AG10803 (cell line): ENCODE measurements around the gene SPDYE16.
"Not testable (repeated sequence)": the region's sequence is repeated elsewhere in the genome, so short reads cannot be mapped to it uniquely, and the experiment has no call there.

Experiments used
- DNase-seq: peaks from one replicate; pipeline ENCODE4 v3.0.0; 2010; ENCODE audit warnings: low read depth
- H3K4me3 ChIP-seq: 2 replicates; pipeline ENCODE4 v1.5.1; 2011; ENCODE audit warnings: mild to moderate bottlenecking, low read length, control low read depth
- TF ChIP-seq, protein P1 (sequence below): conservative IDR thresholded peaks from 2 replicates; pipeline ENCODE4 v1.5.1; 2011; ENCODE audit warnings: mild to moderate bottlenecking, low read length, control low read depth, inconsistent platforms

The SPDYE16 gene

DNA sequence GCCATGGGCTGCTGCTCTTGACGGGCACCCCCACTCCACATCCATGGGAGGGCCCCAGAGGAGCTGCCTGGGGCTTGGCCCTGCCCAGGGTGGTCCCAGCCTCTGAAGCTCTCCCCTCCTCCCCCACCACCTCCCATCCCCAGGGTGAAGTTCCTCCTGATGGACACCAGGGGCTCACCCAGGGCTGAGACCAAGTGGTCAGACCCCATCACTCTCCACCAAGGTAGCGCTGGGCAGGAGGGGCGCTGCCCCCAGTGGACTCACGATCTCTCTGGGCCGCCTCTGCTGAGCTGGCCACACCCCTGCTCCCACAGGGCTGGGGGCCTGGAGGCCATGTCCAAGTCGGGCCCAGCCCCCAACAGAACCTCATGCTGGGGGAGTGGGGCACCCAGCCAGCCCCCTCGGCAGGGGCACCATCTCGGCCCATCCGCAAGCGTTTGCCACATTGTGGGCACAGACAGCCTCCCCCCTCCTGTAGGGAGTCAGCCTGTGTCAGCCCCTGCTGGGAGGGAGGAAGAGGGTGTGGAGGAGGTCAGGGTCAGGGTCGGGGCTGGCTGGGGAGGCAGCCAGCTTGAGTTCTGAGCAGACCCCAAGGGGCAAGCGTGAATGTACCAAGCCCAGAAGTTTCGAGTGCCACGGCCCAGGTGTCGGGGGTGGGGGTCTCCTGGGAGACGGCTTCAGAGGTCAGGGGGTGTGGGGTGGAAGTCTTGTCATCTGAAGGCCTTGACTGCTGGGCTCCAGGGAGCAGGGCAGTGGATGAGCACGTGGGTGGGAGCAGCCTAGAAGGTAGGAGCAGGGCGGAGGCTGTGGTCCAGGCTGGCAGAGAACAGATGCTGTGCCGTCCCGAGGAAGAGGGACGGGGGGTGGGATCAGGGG is 29.9 kb downstream of the SPDYE16 start:
- no peak for DNase-seq
- H3K4me3 ChIP-seq = no peak overlapping the region
- TF ChIP-seq, protein P1, sequence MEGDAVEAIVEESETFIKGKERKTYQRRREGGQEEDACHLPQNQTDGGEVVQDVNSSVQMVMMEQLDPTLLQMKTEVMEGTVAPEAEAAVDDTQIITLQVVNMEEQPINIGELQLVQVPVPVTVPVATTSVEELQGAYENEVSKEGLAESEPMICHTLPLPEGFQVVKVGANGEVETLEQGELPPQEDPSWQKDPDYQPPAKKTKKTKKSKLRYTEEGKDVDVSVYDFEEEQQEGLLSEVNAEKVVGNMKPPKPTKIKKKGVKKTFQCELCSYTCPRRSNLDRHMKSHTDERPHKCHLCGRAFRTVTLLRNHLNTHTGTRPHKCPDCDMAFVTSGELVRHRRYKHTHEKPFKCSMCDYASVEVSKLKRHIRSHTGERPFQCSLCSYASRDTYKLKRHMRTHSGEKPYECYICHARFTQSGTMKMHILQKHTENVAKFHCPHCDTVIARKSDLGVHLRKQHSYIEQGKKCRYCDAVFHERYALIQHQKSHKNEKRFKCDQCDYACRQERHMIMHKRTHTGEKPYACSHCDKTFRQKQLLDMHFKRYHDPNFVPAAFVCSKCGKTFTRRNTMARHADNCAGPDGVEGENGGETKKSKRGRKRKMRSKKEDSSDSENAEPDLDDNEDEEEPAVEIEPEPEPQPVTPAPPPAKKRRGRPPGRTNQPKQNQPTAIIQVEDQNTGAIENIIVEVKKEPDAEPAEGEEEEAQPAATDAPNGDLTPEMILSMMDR = peak; percentile 31; the same call in 1 of the 2 replicates

DNA sequence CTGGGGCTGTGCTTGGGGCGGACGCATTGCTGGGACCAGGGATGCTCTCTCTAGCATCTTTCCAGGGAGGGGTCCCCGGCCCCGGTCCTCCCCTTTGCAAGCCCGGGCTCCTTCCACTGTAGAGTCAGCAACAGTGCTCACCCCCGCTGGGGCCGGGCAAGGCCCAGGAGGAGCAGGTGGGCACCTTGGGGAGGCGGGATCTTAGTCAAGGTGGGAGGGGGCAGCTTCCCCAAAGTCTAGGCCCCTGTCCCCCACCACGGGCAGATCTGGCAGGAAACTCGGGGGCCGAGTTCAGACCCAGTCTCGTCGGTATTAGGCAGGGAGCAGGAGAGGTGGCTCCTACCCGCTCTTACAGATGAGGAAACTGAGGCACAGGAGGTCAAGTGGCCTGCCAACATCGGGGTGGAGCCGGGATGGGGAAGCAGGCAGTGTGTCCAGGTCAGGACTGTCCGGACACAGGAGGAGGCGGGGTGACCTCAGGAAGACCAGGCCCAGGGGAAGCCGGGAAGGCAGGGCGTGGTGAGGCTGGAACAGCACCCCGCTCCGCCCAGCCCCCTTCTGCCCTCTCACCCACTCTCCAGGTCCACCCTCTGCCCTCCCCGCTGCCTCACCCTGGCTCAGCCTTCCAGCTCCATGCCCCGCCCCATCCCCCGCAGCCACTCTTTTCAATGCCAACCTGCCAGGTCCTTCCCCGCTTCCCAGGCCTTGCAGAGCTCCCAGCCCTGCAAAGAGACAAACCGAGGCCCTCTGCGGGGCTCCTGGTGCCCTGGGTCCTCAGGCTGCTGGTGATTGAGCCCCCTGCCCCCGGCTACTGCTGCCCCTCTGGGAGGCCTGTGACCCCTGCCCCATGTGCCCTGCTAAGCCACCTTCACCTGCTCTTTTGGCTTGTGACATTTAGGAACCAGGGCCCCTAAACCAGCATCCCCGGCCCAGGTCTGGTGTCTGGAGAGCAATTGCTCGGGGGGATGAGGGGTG is 30.9 kb downstream of the SPDYE16 start:
- H3K4me3 ChIP-seq, DNase-seq: not testable (repeated sequence)

DNA sequence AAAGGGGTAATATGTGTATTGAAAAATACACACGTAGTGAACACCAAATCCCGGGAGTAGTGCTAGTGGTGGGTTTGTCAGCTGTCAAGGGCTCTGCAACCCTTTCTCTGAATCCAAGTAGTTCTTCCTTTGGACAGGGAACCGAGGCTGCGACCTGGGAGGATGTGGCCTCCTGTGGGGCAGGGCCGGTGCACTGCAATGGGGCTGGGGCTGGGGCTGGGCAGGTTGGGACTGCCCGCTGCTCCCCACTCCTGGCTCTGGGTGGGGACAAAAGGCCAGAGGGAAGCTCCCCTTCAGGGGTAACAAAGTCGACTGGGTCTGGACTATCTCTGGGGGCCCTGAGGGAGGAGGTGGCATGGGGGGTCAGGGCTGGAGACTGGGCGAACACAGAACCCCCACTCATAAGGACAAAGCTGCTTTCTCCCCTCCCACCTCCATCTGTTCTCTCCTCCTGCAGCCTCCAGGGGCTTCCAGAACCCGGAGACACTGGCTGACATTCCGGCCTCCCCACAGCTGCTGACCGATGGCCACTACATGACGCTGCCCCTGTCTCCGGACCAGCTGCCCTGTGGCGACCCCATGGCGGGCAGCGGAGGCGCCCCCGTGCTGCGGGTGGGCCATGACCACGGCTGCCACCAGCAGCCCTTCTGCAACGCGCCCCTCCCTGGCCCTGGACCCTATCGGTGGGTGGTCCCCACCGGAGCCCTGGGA is 31.7 kb downstream of the SPDYE16 start:
- not testable (repeated sequence) for DNase-seq, H3K4me3 ChIP-seq

DNA sequence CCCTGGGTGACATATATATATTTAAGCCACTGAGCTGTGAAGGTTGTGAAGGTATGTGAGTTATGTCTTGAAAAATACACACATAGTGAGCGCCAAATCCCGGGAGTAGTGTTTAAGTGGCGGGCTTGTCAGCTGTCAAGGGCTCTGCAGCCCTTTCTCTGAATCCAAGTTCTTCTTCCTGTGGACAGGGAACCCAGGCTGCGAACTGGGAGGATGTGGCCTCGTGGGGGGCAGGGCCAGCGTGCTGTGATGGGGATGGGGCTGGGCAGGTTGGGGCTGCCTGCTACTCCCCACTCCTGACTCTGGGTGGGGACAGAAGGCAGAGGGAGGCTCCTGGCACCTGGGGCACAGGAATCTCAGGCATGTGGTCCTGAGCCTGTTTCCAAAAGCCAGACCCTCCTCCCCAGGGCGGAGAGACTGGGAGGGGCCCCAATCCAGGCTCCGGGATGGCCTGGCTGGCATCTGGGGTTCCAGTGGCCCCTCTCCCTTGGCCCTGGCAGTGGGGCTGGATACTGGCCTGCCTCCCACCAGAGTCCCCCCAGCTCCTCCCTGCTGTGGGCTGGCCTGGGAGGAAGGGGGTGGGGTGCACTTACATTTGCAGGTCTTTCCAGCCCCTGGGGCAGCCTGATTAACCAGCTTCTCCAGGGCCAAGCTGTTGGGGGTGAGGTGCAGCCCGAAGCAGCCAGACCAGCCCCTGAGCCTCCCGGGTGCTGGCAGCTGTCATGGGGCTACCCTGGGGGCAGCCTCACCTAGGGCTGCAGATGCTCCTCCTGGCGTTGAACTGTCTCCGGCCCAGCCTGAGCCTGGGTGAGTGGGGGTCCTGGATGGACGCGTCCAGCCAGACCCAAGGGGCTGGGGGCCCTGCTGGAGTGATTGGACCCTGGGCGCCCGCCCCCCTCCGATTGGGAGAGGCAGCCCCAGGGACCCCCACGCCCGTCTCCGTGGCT is 32.9 kb downstream of the SPDYE16 start, which contains the start of gene UPK3B:
Gene UPK3B (plus strand): TSS at position 622 of the 947 bp plus-strand sequence. CDS start 101 bp downstream, at position 723.
- DNase-seq = no peak
- H3K4me3 ChIP-seq = no peak within 1 kb of the TSS
- TF ChIP-seq, protein P1 = no peak

DNA sequence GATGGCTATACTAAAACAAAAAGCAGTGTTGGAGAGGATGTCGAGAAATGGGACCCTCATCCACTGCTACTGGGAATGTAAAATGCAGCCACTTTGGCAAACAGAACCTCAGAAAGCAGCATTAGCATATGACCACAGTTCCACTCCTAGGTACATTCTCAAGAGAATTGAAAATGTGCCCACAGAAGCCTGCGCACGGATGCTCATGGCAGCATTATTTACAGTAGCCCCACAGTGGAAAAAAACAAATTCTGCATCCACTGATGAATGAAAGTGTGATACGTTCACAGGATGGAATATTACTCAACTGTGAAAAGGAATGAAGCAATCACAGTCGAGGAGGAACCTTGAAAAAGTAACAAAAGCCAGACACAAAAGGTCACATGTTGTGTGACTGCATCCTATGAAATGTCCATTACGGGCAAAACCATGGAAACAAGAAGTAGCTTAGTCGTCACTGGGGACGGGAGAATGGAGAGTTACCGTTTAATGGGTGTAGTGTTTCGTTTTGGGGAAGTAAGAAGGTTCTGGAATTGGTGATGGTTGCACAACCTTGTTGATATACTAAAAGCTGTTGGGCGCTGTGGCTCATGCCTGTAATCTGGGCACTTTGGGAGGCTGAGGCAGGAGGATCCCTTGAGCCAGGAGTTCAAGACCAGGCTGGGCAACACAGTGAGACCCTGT is 35.2 kb downstream of the SPDYE16 start:
- no peak overlapping the region for H3K4me3 ChIP-seq
- TF ChIP-seq, protein P1 = no peak
- DNase-seq = peak; percentile 15

DNA sequence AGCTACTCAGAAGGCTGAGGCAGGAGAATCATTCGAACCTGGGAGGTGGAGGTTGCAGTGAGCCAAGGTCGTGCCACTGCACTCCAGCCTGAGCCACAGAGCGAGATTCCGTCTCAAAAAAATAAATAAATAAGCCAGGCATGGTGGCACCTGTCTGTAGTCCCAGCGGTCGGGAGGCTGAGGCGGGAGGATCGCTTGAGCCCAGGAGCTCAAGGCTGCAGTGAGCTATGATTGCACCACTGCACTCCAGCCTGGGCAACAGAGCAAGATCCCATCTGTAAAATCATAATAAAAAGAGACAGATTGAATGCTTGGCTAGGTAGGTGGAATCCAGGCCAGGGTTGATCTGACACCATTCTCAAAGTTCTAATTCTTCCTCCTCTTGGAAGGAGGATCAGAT is 36.5 kb downstream of the SPDYE16 start:
- H3K4me3 ChIP-seq, DNase-seq: not testable (repeated sequence)

DNA sequence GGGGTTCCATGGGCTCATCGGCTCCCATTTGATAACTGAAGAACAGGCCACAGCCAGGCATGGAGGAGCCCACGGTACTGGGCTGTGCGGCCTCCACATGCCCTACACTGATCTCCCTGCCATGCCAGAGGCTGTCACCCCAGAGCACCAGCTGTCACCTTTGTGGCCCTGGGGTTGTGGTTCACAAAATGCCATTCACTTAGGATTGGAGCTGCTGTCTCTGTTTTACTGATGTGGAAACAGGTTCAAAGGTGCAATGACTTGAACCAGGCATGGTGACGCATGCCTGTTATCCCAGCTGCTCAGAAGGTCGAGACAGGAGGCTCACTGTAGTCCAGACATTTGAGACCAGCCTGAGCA is 37.0 kb downstream of the SPDYE16 start:
- DNase-seq = no peak
- TF ChIP-seq, protein P1 = no peak
- H3K4me3 ChIP-seq = no peak overlapping the region
